ENCODE data around the gene HECTD4. TPM values are rescaled to one million over a fixed set of nuclear protein-coding genes. Genes with fewer than 3 reads are reported as not detected.
"Not testable (repeated sequence)": the region's sequence is repeated elsewhere in the genome, so short reads cannot be mapped to it uniquely, and the experiment has no call there.

The HECTD4 gene
- total RNA-seq, 2 donors from 2014 or later, result 14.8 to 16.5 TPM

- Histone ChIP-seq H3K4me3 (no peak overlapping the region), H3K27ac (no peak overlapping the region), H3K36me3 (no peaks in the 10 kb centered on the region), H3K4me1 (no peaks in the 10 kb centered on the region), H3K27me3 (no peaks in the 10 kb centered on the region), H3K9me3 (no peaks in the 10 kb centered on the region)
- DNase-seq (ENCODE audit: low spot score), result no peak
- no peak for TF ChIP-seq CTCF (IDR thresholded peaks at IDR 0.05)
Observed at GRCh38 chr12:112341046-112341825, 41.0 kb downstream of the HECTD4 start.

- no peak overlapping the region for H3K4me3 ChIP-seq
- no peaks in the 10 kb centered on the region for H3K4me1 ChIP-seq
- DNase-seq (ENCODE audit: low spot score), result no peak
- no peaks in the 10 kb centered on the region for H3K36me3 ChIP-seq
- no peaks in the 10 kb centered on the region for H3K27me3 ChIP-seq
- TF ChIP-seq CTCF (IDR thresholded peaks at IDR 0.05), result no peak
- no peaks in the 10 kb centered on the region for H3K9me3 ChIP-seq
- H3K27ac ChIP-seq, result no peak overlapping the region
Observed at GRCh38 chr12:112340230-112340629, 42.0 kb downstream of the HECTD4 start.

- H3K27me3 ChIP-seq; H3K9me3 ChIP-seq; H3K4me3 ChIP-seq; H3K36me3 ChIP-seq; H3K4me1 ChIP-seq; DNase-seq (ENCODE audit: low spot score); H3K27ac ChIP-seq: not testable (repeated sequence)
Observed at GRCh38 chr12:112334999-112335398, 47.2 kb downstream of the HECTD4 start.

GRCh38 chr12:112333019-112333418, 49.2 kb downstream of the HECTD4 start:
- Histone ChIP-seq H3K36me3 (no peaks in the 10 kb centered on the region), H3K9me3 (no peaks in the 10 kb centered on the region), H3K4me3 (no peak overlapping the region), H3K4me1 (peaks cover 0 to 8% of the 10 kb centered on the region in 2 donors), H3K27ac (no peak overlapping the region), H3K27me3 (no peaks in the 10 kb centered on the region)
- no peak for TF ChIP-seq CTCF (IDR thresholded peaks at IDR 0.05)
- DNase-seq (ENCODE audit: low spot score), result no peak

GRCh38 chr12:112331886-112332285, 50.3 kb downstream of the HECTD4 start:
- no peak for TF ChIP-seq CTCF (IDR thresholded peaks at IDR 0.05)
- Histone ChIP-seq H3K4me1 (peaks cover 0 to 8% of the 10 kb centered on the region in 2 donors), H3K36me3 (no peaks in the 10 kb centered on the region), H3K4me3 (no peak overlapping the region), H3K27me3 (no peaks in the 10 kb centered on the region), H3K27ac (no peak overlapping the region), H3K9me3 (no peaks in the 10 kb centered on the region)
- no peak for DNase-seq (ENCODE audit: low spot score)

- no peak overlapping the region for H3K4me3 ChIP-seq
- H3K27ac ChIP-seq, result no peak overlapping the region
- no peak for DNase-seq (ENCODE audit: low spot score)
- no peak for TF ChIP-seq CTCF (IDR thresholded peaks at IDR 0.05)
- H3K27me3 ChIP-seq, result no peaks in the 10 kb centered on the region
- H3K4me1 ChIP-seq, result peaks cover 0 to 8% of the 10 kb centered on the region in 2 donors
- no peaks in the 10 kb centered on the region for H3K9me3 ChIP-seq
- no peaks in the 10 kb centered on the region for H3K36me3 ChIP-seq
Observed at GRCh38 chr12:112330706-112331105, 51.5 kb downstream of the HECTD4 start.
